ENCODE results near the gene FRZB. TPM values are rescaled to one million over a fixed set of nuclear protein-coding genes. Genes with fewer than 3 reads are reported as not detected.
"Not testable (repeated sequence)": the region's sequence is repeated elsewhere in the genome, so short reads cannot be mapped to it uniquely, and the experiment has no call there.

Gene FRZB
- total RNA-seq, 4 donors from 2014 or later: 3.0 to 9.1 (median 4.5) TPM

DNA sequence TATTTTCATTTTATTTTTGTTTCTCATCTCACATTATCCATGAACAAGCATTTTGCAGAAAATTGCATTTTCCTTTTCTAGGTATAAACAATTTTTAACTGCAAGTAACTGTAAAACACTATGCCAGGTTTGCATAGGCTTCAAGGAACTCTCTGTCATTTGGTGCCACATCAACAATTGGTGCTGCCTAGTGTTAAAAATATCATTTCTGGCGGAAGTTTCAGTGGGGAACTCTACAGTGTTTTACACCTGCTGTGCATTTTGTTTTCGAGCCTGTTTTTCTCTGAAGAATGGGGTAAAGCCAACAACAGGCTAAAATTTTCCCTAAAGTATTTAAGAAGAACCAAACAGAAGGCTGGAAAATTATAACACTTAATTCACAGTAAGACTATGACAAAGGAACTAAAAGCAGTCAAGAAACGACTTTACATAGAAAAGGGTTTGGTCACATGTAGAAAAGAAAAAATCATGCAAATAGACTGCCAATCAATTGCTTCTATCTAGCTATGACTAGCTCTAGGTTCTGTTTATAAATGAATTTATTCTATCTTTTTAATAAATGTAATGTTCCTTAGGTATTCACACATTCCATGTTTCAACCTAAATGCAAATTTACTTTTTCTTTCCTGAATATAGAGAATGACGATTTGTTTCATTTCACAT is 21.4 kb upstream of the FRZB start:
- Histone ChIP-seq H3K27ac (no peak overlapping the region), H3K4me3 (no peak overlapping the region), H3K9me3 (no peaks in the 10 kb centered on the region), H3K27me3 (no peaks in the 10 kb centered on the region), H3K36me3 (no peaks in the 10 kb centered on the region), H3K4me1 (no peaks in the 10 kb centered on the region)
- TF ChIP-seq, protein P1, sequence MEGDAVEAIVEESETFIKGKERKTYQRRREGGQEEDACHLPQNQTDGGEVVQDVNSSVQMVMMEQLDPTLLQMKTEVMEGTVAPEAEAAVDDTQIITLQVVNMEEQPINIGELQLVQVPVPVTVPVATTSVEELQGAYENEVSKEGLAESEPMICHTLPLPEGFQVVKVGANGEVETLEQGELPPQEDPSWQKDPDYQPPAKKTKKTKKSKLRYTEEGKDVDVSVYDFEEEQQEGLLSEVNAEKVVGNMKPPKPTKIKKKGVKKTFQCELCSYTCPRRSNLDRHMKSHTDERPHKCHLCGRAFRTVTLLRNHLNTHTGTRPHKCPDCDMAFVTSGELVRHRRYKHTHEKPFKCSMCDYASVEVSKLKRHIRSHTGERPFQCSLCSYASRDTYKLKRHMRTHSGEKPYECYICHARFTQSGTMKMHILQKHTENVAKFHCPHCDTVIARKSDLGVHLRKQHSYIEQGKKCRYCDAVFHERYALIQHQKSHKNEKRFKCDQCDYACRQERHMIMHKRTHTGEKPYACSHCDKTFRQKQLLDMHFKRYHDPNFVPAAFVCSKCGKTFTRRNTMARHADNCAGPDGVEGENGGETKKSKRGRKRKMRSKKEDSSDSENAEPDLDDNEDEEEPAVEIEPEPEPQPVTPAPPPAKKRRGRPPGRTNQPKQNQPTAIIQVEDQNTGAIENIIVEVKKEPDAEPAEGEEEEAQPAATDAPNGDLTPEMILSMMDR (IDR thresholded peaks at IDR 0.05): no peak
- TF ChIP-seq POLR2A (IDR thresholded peaks at IDR 0.05): no peak
- no peak for DNase-seq

GRCh38 chr2:182887093-182887492 is 20.7 kb upstream of the FRZB start:
- no peaks in the 10 kb centered on the region for H3K36me3 ChIP-seq
- no peaks in the 10 kb centered on the region for H3K9me3 ChIP-seq
- H3K27ac ChIP-seq: no peak overlapping the region
- H3K4me3 ChIP-seq: no peak overlapping the region
- H3K27me3 ChIP-seq: no peaks in the 10 kb centered on the region
- no peak for TF ChIP-seq POLR2A (IDR thresholded peaks at IDR 0.05)
- TF ChIP-seq, protein P1 (IDR thresholded peaks at IDR 0.05): no peak
- no peaks in the 10 kb centered on the region for H3K4me1 ChIP-seq
- DNase-seq: no peak

DNA sequence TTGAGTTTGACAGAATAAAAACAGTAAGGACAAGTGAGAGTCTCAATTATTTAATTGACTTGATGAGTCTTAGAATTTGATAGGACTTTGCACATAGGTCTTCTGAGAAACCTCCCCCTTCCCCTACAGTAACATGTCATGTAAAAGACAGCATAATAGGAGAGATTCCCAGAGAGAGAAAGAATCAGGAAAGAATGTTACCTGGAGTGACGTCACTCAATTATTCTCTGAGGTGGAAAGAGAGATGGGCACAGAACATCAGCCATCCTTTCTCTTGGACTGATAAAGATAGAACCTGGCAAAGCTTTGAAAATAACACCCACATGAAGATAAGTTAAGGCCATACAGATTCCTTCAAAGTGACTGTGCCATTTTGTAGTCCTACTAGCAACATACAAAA is 19.3 kb upstream of the FRZB start:
- H3K4me1 ChIP-seq: no peaks in the 10 kb centered on the region
- H3K36me3 ChIP-seq: no peaks in the 10 kb centered on the region
- no peak overlapping the region for H3K4me3 ChIP-seq
- no peaks in the 10 kb centered on the region for H3K9me3 ChIP-seq
- no peak for DNase-seq
- TF ChIP-seq, protein P1 (IDR thresholded peaks at IDR 0.05): no peak
- no peak for TF ChIP-seq POLR2A (IDR thresholded peaks at IDR 0.05)
- H3K27ac ChIP-seq: no peak overlapping the region
- no peaks in the 10 kb centered on the region for H3K27me3 ChIP-seq

GRCh38 chr2:182883451-182883850 is 17.0 kb upstream of the FRZB start:
- no peak overlapping the region for H3K27ac ChIP-seq
- H3K4me3 ChIP-seq: no peak overlapping the region
- H3K27me3 ChIP-seq: no peaks in the 10 kb centered on the region
- H3K36me3 ChIP-seq: no peaks in the 10 kb centered on the region
- no peaks in the 10 kb centered on the region for H3K4me1 ChIP-seq
- H3K9me3 ChIP-seq: no peaks in the 10 kb centered on the region
- TF ChIP-seq, protein P1 (IDR thresholded peaks at IDR 0.05): no peak
- TF ChIP-seq POLR2A (IDR thresholded peaks at IDR 0.05): no peak
- DNase-seq: no peak

DNA sequence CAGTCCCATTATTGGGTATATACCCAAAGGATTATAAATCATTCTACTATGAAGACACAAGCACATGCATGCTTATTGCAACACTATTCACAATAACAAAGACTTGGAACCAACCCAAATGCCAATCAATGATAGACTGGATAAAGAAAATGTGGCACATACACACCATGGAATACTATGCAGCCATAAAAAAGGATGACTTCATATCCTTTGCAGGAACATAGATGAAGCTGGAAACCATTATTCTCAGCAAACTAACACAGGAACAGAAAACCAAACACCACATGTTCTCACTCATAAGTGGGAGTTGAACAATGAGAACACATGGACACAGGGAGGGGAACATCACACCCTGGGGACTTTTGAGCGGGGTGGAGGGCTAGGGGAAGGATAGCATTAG is 13.7 kb upstream of the FRZB start:
- not testable (repeated sequence) for DNase-seq, H3K27ac ChIP-seq, H3K4me1 ChIP-seq, H3K27me3 ChIP-seq, H3K4me3 ChIP-seq, H3K9me3 ChIP-seq, H3K36me3 ChIP-seq

GRCh38 chr2:182876653-182877052 is 10.2 kb upstream of the FRZB start:
- H3K4me3 ChIP-seq, H3K27ac ChIP-seq, H3K4me1 ChIP-seq, DNase-seq, H3K9me3 ChIP-seq, H3K27me3 ChIP-seq, H3K36me3 ChIP-seq: not testable (repeated sequence)

DNA sequence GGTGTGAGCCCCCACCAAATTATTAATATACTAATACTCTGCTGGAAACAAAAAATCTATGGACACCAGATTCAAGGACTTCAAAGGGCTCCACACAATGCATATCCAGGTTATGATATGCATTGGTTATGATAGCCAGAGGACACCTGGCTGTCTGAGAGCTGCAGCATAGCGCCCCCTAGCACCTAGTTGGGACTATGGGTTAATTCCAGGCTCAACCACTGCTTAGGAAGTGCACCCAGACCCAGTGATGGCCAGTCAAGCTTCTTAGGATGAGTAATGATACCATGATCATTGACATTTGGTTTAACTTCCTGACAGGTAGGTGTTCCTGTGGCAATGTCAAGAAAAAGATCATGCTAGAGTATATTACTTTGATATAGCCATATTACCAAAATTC is 3.8 kb upstream of the FRZB start:
- Histone ChIP-seq H3K9me3 (no peaks in the 10 kb centered on the region), H3K4me1 (peaks cover 0 to 9% (median 0%) of the 10 kb centered on the region in 4 donors), H3K27me3 (no peaks in the 10 kb centered on the region), H3K27ac (no peak overlapping the region), H3K4me3 (no peak overlapping the region), H3K36me3 (no peaks in the 10 kb centered on the region)
- no peak for TF ChIP-seq POLR2A (IDR thresholded peaks at IDR 0.05)
- TF ChIP-seq, protein P1 (IDR thresholded peaks at IDR 0.05): peak in 2 of 6 experiments; percentile 12 to 30
- no peak for DNase-seq
